ENCODE measurements around the gene SLC6A3.

SLC6A3 gene

DNA sequence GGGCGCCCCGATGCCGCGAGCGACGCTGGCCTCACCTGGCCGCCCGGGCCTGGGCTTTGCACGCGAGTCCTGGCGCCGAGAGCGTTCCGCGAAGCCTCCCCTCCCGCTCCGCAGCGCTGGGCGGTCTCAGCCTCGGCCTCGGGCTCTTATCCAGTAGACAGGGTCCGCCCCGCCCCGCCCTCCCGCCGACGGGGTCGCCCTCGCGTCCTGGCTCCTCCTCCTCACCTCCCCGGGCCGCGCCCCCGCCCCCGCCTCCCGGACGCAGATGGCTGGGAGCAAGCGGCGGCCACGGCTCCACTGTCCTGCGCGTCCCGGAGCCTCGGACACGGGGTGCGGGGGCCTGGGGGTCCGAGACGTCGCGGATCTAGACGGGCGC, at the start of gene SLC6A3:
Gene SLC6A3, minus strand, starts transcription at position 128 of the 376 bp plus-strand sequence. CDS start 2,243 bp downstream, outside the sequence.
- no peak for DNase-seq (ENCODE audit: low read depth in 2 of 2)

- no peak for DNase-seq (ENCODE audit: low read depth in 2 of 2)
Measured at GRCh38 chr5:1493941-1494340, 48.7 kb upstream of the SLC6A3 start.

DNA sequence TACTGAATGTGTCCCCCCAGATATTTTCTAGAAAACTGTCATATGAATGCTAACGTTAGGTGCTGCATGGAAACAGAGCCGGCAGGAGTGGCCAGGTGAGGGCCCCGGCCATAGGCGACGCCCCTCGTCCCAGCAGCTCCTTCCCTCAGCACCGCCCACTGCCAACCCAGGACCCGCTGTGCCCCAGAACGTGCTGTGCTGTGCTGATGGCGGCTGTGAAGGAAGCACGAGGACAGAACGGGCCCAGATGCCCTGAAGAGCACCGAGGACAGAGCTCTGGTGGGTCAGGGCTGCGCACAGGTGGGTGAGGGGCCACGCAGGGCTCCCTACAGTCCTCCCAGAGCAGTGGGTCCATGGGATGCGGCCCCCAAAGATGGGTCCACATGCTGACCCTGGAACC, 48.2 kb upstream of the SLC6A3 start:
- no peak for DNase-seq (ENCODE audit: low read depth in 2 of 2)

GRCh38 chr5:1492757-1493156, 47.5 kb upstream of the SLC6A3 start:
- DNase-seq (ENCODE audit: low read depth in 2 of 2), result no peak

DNA sequence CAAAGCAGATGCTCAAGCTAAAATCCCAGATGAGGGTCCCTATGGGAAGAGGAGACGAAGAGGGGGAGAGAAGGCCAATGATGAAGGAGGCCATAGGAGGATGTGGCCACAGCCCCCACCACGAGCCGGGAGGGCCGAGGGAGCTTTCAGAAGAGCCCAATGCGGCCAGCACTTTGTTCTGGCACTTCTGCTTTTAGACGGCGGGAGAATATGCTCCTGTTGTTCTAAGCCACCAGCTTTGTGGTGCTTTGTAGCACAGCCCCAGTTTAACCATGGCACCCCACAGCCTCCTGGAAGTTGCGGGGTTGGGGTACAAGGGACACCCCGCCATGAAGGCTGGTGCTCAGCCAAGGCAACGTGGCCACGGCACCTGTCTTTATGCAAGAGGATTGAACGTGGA, 45.1 kb upstream of the SLC6A3 start:
- DNase-seq (ENCODE audit: low read depth in 2 of 2), result no peak

DNA sequence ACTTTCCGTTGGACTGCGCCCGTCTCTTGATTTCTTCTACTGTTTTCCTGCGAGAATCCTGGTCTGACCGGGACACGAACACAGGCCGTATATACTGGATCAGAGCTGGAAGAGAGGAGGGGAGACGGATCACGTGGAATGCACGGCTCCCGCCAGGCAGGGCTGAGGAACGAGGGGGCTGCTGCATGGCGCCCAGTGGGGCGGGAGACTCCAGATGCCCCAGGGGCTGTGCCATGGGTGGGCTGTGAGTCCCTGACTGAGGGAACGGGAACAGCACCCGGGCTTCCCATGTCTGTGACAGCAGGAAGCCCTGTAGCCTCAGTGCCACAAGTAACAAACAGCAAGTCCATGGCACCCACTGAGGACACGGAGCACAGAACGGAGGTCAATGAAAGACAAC, 44.5 kb upstream of the SLC6A3 start:
- no peak for DNase-seq (ENCODE audit: low read depth in 2 of 2)

DNA sequence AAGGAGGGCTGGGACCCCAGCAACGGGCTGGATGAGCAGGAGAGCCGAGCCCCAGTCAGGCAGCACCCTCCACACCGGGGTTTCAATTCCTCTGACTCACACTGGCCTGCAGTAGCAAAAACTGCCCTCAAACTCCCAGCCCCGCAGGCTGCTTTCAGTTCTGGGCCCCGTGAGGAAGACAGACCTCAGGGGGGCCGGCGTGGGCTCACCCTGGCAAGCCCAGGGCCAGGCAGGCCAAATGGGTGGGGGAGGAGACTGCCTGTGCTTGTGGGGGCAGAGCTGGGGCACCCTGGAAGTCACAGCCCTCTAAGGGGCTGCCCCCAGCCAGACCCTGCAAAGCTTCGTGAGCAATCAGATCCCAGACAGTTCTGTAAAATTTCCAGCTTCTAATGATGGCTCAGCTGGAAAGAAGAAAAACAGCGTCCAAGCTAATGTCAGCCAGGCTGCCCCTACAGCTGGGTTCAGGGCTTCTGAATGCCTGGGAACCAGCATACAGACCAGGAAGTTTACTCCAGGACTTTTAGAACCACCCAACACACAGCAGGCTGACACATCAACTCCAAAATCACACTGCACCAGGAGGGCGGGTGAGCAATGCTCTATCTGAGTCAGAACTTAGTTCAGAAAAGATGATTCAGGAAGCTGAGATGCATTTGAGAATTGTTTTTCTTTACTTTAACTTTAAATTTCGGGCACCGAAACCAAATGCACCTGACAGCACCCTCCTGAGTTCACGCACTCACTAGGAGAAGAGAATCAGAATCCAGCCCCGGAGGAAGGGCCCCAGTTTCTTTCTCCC, 43.8 kb upstream of the SLC6A3 start:
- peak in 1 of 2 experiments; percentile 6 for DNase-seq (ENCODE audit: low read depth in 2 of 2)

GRCh38 chr5:1487079-1487764, 42.0 kb upstream of the SLC6A3 start:
- DNase-seq (ENCODE audit: low read depth in 2 of 2), result no peak

GRCh38 chr5:1486271-1486670, 41.0 kb upstream of the SLC6A3 start:
- no peak for DNase-seq (ENCODE audit: low read depth in 2 of 2)

DNA sequence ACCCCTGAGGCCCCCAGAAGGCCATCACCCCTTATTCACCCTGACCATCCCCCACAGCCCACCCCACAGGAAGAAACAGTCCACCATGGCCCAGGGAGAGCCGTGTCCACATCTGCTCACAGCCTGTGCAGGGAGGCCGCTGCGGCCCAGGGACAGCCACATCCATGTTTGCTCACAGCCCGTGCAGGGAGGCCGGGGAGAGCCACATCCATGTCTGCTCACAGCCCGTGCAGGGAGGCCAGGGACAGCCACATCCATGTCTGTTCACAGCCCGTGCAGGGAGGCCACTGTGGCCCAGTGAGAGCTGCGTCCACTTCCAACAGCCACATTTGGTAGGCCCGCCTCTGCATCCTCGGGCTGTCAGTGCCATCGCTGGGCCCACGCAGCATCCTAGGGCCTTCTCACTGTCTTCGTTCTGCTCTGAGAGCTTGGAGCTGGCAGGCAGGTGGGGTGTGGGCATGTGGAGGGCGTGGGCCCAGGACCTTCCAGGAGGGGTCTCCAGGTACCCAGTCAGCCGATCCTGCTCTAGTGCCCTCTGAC, 40.4 kb upstream of the SLC6A3 start:
- DNase-seq (ENCODE audit: low read depth in 2 of 2), result no peak

GRCh38 chr5:1484730-1485578, 39.7 kb upstream of the SLC6A3 start:
- no peak for DNase-seq (ENCODE audit: low read depth in 2 of 2)

DNA sequence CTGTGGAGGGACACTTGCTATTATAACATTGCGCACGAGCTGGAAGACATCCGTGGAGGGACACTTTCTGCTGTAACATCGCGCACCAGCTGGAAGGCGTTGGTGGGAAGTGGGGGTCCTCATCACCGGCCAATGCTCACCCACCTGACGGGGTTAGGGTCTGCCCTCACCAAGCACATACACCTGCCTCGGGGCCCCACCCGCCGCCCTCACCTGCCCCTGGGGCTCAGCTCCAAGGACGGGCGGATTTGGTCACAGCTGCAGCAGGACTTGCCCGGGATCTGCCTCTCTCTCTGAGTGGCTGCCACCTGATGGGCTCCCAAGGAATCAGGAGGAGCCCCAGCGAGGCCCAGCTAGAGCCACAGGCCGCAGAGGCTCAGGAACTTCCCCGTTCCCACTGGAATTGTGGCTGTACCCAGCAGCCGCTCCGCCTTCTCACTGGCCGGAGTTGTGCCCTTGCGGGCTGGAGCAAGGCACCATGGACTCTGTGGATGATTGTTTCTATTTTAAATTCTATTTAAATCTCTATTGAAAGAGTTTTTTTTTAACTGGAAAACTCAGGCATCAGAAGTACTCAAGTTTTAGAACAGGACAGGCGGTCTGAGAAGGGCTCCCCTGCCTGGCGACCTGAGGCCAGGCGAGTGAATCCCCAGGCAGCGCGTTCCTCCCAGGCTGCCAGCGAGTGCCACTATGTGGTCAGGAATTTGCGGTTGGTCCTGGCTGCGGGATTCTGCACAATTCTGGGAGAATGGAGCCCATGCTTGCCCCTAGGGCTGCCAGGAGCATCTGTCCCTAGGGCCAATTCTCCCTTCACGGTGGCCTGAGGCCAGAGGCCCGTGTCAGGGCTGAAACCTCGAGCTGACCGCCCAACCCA, 38.9 kb upstream of the SLC6A3 start:
- DNase-seq (ENCODE audit: low read depth in 2 of 2), result no peak

DNA sequence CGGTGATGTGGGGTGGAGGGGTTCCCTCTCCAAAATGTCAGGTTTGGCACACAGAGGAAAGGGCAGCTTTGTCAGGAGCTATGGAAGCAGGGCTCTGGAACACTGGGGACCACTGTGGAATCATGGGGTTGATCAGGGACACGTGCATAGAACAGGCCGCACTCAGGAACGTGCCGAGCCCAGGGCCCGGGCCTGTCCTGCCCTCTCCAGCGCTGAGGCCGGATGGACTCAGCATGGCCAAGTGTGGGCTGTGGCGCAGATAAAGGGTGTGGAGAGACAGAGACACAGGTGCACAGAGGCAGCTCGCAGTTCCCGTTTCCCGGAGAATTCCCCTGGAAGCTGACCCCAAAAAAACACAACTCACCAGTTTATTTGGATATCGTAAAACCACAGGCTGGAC, 37.8 kb upstream of the SLC6A3 start:
- no peak for DNase-seq (ENCODE audit: low read depth in 2 of 2)

DNA sequence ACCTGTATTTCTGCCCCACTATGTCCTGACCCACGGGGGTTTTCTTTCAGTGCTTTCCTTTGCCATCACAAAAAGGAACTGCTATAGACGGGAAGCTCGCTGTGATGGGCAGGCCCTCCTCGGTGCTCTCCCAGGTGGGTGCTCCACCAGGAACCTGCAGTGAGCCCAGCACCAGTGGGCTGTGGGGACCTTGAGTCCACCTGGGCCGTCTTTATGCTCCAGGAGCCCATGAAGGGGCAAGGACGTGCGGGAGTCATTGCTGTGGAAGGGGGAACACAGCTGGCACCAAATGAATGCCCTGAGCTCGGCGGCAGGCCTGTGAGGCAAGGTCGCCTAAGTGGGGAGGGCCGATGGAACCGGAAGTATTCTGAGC, 36.7 kb upstream of the SLC6A3 start:
- no peak for DNase-seq (ENCODE audit: low read depth in 2 of 2)

DNA sequence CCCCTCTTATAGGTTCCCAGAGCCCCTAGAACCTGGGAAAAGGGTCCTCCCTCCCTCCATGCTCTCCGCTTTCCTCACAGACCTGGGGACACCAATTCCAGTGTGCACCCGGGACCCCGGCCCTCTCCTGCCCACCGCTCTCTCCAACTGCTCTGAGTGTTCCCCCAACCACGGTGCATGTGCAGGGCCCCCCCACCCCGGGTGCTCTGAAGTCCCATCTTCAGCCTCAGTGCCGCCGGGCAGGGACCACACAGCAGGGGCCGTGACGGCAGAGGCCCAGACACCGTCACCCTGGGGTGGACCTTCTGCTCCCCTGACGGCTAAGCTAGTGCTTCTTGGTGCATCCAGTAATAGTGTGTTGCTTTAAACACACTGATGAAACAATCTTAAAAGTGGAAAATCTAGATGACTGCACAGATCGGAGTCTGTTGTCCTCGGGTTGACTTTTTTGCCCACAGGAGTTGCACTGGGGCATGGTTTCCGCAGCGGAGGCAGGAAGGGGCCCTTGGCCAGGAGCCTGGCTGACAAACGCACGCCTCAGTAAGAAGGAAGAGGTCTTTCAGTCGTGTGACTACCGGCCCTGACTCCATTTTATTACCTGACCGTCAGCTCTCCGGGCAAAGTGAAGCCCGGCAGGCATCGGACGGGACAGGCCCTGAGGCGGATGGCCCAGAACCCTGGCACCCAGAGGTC, 36.2 kb upstream of the SLC6A3 start:
- no peak for DNase-seq (ENCODE audit: low read depth in 2 of 2)

DNA sequence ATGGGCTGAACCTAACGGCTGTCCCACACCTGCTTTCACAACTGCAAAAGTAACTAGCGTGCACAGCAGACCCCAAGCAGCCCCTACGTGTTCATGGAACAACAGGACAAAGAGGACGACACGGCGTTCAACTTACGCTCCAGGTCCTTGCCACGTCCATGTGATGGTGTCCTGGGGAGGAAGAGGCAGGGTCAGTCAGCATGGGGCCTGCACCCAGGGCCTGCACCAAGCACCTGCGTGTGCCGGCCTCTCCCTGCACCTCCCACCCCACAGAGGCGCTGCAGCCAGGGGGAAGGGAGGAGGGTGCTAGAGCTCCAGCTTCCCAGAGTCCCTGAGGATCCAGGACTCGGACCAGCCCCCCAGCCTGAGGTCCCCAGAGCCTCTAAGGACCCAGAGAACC, 35.6 kb upstream of the SLC6A3 start:
- DNase-seq (ENCODE audit: low read depth in 2 of 2), result no peak

DNA sequence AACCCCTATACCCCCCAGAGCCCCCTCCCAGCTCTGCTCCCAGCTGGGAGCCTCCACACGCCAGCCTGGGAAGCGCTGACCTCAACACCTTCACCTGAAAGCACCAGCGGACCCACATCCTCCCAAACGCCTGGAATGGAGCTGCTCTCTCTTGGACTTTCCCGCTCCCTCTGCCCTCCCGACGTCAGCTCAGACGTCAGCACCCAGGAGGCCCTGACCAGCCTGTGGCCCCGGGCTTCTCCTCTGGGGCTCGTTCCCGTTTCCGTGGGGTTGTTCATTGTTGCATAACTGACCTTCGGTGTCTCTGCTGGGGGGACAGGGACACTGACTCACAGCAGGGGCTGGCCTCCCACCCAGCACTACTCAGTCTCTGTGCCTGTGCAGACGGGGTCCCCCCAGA, 35.0 kb upstream of the SLC6A3 start:
- DNase-seq (ENCODE audit: low read depth in 2 of 2), result no peak

GRCh38 chr5:1479581-1480188, 34.4 kb upstream of the SLC6A3 start:
- DNase-seq (ENCODE audit: low read depth in 2 of 2), result peak; percentile 34 to 36

- no peak for DNase-seq (ENCODE audit: low read depth in 2 of 2)
Measured at GRCh38 chr5:1479066-1479465, 33.8 kb upstream of the SLC6A3 start.
